Colonic mucosa (tissue), 4 donors: ENCODE measurements around the gene AGTR1. TPM values are rescaled to one million over a fixed set of nuclear protein-coding genes. Genes with fewer than 3 reads are reported as not detected.

Experiments used
- DNase-seq: peaks from one replicate; pipeline ENCODE4 v3.0.0-alpha.2; 2020
- H3K27ac ChIP-seq: fragments of 200-600 bp; one replicate; pipeline ENCODE4 v1.8.0; 2021
- H3K27me3 ChIP-seq: fragments of 200-600 bp; one replicate; pipeline ENCODE4 v1.8.0; 2021
- H3K36me3 ChIP-seq: fragments of 200-600 bp; one replicate; pipeline ENCODE4 v1.8.0; 2021
- H3K4me1 ChIP-seq: fragments of 200-600 bp; one replicate; pipeline ENCODE4 v1.8.0; 2021; ENCODE audit warnings: mild to moderate bottlenecking
- H3K4me3 ChIP-seq: fragments of 200-600 bp; one replicate; pipeline ENCODE4 v1.8.0; 2021
- H3K9ac ChIP-seq, 2 donors: one replicate each; pipeline ENCODE4 v1.7.0; 2013; ENCODE audit warnings: control low read depth in 2 of 2, low read depth in 2 of 2, low read length in 2 of 2
- H3K9me3 ChIP-seq: fragments of 200-600 bp; one replicate; pipeline ENCODE4 v1.8.0; 2021
- intact Hi-C: fragments of 100-400 bp; cut with DNase I; formaldehyde crosslinking; loops from one replicate; pipeline ENCODE4 v1.14.1; 2022
- total RNA-seq, 2 donors: library from RNA; stranded (reverse); fragmentation: NEBNext Ultra II Directional in 1 of 2; extraction: Animal tissue kit (Norgen Biotek cat#: 25700) in 1 of 2; gene quantifications; one replicate each; pipeline ENCODE4 v1.2.1, GENCODE V29; 2021
- TF ChIP-seq, protein P1 (sequence below): fragments of 200-600 bp; IDR thresholded peaks from one replicate; pipeline ENCODE4 v1.8.0; 2022; ENCODE audit warnings: antibody characterized with exemption, mild to moderate bottlenecking
- donor health status: healthy.
- donor health status: DM: no; HTN: no; CAD: no.
- donor health status: DM: no; HTN: no; CAD: no.

Gene AGTR1
- total RNA-seq, 2 donors from 2014 or later: 0.47 to 2.4 TPM

DNA sequence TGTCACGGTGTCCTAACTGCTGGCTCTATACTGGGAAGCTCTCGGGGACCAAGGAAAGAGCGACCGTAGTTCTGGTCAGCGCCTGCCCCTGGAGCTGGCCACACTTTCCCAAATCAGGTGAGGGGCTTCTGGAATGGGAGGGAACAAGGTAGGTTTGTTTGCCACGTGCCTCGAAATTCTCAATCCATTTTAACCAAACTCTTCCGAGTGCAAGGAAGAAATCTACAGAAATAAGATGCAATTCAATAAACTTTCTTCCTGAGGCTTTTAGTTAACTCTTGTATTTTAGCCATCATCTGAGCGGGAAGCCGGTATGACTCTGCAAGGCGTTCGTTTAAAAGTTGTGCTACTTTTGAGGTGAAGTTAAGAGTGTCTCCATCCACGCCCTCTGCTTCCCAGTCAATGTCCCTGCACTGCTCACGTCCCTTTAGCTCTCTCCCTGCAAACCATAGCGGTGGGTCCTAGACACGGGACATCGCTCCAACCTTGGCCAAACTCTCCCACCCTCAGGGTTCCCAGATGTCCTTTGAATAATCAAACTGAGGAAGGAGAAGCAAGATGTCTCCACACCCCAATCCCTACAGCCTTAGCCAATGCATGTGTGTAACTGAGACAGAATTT is 597 bp downstream of the AGTR1 start:
- Histone ChIP-seq H3K4me1 (no peaks in the 10 kb centered on the region), H3K4me3 (peak overlapping the region; percentile 32), H3K36me3 (no peaks in the 10 kb centered on the region), H3K27ac (no peak overlapping the region), H3K9ac (peak overlapping the region in 1 of 2 donors; percentile 55), H3K9me3 (no peaks in the 10 kb centered on the region), H3K27me3 (peaks cover 6% of the 10 kb centered on the region)
- DNase-seq: no peak
- intact Hi-C loops: no loop called here
- TF ChIP-seq, protein P1, sequence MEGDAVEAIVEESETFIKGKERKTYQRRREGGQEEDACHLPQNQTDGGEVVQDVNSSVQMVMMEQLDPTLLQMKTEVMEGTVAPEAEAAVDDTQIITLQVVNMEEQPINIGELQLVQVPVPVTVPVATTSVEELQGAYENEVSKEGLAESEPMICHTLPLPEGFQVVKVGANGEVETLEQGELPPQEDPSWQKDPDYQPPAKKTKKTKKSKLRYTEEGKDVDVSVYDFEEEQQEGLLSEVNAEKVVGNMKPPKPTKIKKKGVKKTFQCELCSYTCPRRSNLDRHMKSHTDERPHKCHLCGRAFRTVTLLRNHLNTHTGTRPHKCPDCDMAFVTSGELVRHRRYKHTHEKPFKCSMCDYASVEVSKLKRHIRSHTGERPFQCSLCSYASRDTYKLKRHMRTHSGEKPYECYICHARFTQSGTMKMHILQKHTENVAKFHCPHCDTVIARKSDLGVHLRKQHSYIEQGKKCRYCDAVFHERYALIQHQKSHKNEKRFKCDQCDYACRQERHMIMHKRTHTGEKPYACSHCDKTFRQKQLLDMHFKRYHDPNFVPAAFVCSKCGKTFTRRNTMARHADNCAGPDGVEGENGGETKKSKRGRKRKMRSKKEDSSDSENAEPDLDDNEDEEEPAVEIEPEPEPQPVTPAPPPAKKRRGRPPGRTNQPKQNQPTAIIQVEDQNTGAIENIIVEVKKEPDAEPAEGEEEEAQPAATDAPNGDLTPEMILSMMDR: no peak

DNA sequence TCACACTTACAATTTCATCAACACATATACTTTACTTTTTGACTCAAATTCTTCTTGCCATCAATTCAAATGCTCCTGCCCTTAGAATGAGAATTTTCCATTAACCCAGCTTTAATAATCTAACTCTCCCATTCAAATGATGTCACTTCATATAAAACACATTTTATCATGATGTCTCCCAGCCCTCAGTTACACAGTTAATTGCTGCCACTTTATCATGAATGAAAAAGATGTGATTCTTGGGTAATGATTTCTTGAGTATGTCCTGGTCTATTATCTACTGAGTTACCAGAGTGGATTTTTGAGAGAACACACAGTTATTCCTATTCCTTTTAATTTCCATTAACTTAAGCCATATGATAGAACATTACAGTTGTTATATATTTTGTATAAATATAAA is 7.6 kb downstream of the AGTR1 start:
- H3K27me3 ChIP-seq: no peaks in the 10 kb centered on the region
- DNase-seq: no peak
- TF ChIP-seq, protein P1: no peak
- H3K9ac ChIP-seq: no peak overlapping the region
- H3K4me3 ChIP-seq: no peak overlapping the region
- no peaks in the 10 kb centered on the region for H3K9me3 ChIP-seq
- H3K36me3 ChIP-seq: no peaks in the 10 kb centered on the region
- intact Hi-C loops: no loop called here
- no peak overlapping the region for H3K27ac ChIP-seq
- H3K4me1 ChIP-seq: no peaks in the 10 kb centered on the region

DNA sequence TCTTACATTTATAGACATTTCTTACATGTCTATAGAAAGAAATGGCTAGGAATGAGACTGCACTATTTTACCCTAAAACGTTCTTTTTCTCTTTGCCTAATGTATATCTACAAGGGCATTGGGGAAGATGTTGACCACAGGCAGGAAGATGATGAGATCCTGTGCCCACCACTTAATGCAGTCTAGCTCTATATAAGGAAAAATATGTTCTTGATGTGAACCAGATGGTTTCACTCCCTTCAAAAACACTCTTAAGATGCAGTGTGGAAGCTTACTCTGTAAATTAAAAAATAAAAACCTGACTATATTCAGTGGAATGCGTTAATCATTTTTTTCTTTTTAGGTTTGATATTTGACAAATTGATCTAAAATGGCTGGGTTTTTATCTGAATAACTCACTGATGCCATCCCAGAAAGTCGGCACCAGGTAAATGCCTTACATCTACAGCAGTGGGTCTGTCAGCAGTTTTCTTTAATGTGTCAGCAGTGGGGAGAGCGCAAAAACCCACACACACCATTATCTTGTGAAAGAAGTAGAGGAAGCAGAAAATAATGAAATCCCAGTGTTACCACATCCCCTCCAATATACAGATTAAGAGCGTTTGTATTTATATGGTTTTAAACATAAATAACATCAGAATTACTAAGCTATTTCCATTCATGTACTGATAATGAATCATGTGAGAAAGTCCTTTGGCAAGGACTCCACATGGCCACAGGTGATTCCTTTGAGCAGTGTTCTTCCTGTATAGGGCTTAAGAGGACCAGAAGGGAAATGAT is 10.1 kb downstream of the AGTR1 start:
- TF ChIP-seq, protein P1: no peak
- Histone ChIP-seq H3K36me3 (no peaks in the 10 kb centered on the region), H3K27ac (no peak overlapping the region), H3K9ac (no peak overlapping the region), H3K4me3 (no peak overlapping the region), H3K4me1 (no peaks in the 10 kb centered on the region), H3K27me3 (no peaks in the 10 kb centered on the region), H3K9me3 (no peaks in the 10 kb centered on the region)
- intact Hi-C loops: no loop called here
- no peak for DNase-seq

DNA sequence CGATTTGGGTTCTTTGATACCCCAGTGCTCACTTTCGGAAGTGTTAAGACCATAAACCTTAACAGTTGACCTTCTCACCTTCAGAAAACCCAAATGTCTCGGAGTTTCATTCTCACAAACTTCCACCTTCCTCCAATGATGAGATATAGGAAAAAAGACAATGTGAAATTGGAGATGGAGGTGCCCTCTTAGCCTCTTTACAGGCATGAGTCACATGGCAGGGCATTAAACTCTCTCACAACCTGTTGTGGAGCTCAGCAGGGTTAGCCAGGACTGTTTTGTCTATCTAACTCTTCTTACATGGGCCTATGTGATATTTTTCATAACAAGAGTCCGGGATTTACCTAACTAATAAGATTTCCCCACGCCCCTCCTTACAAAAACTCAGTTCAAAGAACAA is 10.7 kb downstream of the AGTR1 start:
- H3K27ac ChIP-seq: no peak overlapping the region
- TF ChIP-seq, protein P1: no peak

DNA sequence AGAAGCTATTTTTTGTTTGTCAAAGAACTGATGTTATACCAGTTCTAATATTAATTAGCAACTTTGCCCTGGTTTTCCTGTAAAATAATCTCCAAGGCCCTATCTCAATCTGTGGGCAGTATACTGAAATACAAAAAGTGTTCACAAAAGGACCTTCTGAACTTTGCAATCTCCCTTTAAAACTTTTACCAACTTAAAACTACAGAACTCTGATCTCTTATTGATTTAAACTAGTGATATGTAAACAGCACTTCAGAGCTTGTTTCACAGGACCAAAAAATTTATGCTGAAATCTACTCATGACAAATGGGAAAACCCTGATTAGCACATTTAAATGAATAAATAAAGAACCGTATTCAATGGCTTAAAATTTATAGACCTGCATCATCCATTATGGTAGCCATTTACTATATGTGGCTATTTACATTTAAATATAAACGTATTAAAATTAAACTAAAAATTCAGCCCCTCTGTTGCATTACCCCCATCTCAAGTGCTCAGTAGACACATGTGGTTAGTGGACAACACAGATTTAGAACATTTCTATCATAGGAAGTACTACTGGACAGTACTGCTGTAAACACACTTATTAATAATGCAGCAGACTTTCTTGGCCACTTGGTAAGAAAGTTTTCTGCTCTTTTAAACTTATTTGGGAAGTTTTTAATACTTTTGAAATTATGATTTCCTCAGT is 12.0 kb downstream of the AGTR1 start:
- Histone ChIP-seq H3K4me3 (no peak overlapping the region), H3K9ac (no peak overlapping the region), H3K27me3 (no peaks in the 10 kb centered on the region), H3K9me3 (no peaks in the 10 kb centered on the region), H3K27ac (no peak overlapping the region), H3K4me1 (no peaks in the 10 kb centered on the region), H3K36me3 (no peaks in the 10 kb centered on the region)
- intact Hi-C loops: no loop called here
- DNase-seq: no peak
- TF ChIP-seq, protein P1: no peak

More for the DNA sequence above, 10.7 kb downstream of the AGTR1 start:
- Histone ChIP-seq H3K9ac (no peak overlapping the region), H3K9me3 (no peaks in the 10 kb centered on the region), H3K27me3 (no peaks in the 10 kb centered on the region), H3K4me3 (no peak overlapping the region), H3K36me3 (no peaks in the 10 kb centered on the region), H3K4me1 (no peaks in the 10 kb centered on the region)
- intact Hi-C loops: no loop called here
- DNase-seq: no peak
